Prostate gland (tissue), 2 donors: ENCODE data around the gene PPIG. TPM values are rescaled to one million over a fixed set of nuclear protein-coding genes. Genes with fewer than 3 reads are reported as not detected.
"Not testable (repeated sequence)": the region's sequence is repeated elsewhere in the genome, so short reads cannot be mapped to it uniquely, and the experiment has no call there.

Experiments used
- DNase-seq: peaks from one replicate; pipeline ENCODE4 v3.0.0-alpha.2; 2019; ENCODE audit warnings: low spot score
- H3K27ac ChIP-seq, 2 donors: fragments of 200-600 bp; sonication (generic); 2 replicates each; pipeline ENCODE4 v1.5.1; 2017 to 2019
- H3K27me3 ChIP-seq: fragments of 200-600 bp; sonication (generic); replicated peaks from 2 replicates; pipeline ENCODE4 v1.5.1; 2019; ENCODE audit not compliant: insufficient read depth
- H3K36me3 ChIP-seq, 2 donors: fragments of 200-600 bp; sonication (generic); 1 replicate in 1 of 2; 2 replicates in 1 of 2; pipeline versions ENCODE4 v1.5.1 to v1.8.1; 2017 to 2019
- H3K4me1 ChIP-seq: fragments of 200-600 bp; sonication (generic); replicated peaks from 2 replicates; pipeline ENCODE4 v1.5.1; 2019
- H3K4me3 ChIP-seq, 2 donors: fragments of 200-600 bp; sonication (generic); 2 replicates each; pipeline ENCODE4 v1.5.1; 2017 to 2019
- H3K9me3 ChIP-seq: fragments of 200-600 bp; sonication (generic); 2 replicates; pipeline ENCODE4 v1.5.1; 2017
- CTCF ChIP-seq, 4 experiments: fragments of 200-600 bp in 2 of 4; fragments of 450-650 bp in 2 of 4; sonication (generic) in 2 of 4; IDR thresholded peaks; 1 replicate in 3 of 4; 2 replicates in 1 of 4; pipeline ENCODE4 v1.5.1; 2016 to 2019; ENCODE audit warnings: antibody characterized with exemption in 4 of 4, mild to moderate bottlenecking in 2 of 4, moderate library complexity in 2 of 4
- POLR2A ChIP-seq: fragments of 450-650 bp; IDR thresholded peaks from one replicate; pipeline ENCODE4 v1.6.1; 2016; ENCODE audit warnings: antibody characterized with exemption, mild to moderate bottlenecking
- POLR2AphosphoS5 ChIP-seq: sonication (generic); formaldehyde crosslinking; IDR thresholded peaks from one replicate; pipeline ENCODE4 v1.6.1; 2017; ENCODE audit warnings: antibody characterized with exemption
- WGBS: methylation state at CpG from one replicate; pipeline ENCODE4 v1.1.5; 2018; 5-methylcytosine and 5-hydroxymethylcytosine counted together
- intact Hi-C: fragments of 100-400 bp; cut with DNase I; formaldehyde crosslinking; loops from one replicate; pipeline ENCODE4 v1.14.2; 2022
- total RNA-seq, 2 donors: library from RNA; depleted of rRNA; stranded (reverse); fragments of >200 nt; gene quantifications; one replicate each; pipeline ENCODE4 v1.1.0, GENCODE V29; 2016

Gene PPIG
- total RNA-seq, 2 donors from 2014 or later: 30.9 to 38.0 TPM

GRCh38 chr2:169562519-169562918 is 21.6 kb upstream of the PPIG start:
- H3K4me3 ChIP-seq: no peak overlapping the region
- no peaks in the 10 kb centered on the region for H3K9me3 ChIP-seq
- intact Hi-C loops: no loop called here
- H3K27ac ChIP-seq: no peak overlapping the region
- WGBS: 79% methylated on average over 2 of the region's 2 CpGs
- H3K27me3 ChIP-seq: no peaks in the 10 kb centered on the region
- no peaks in the 10 kb centered on the region for H3K4me1 ChIP-seq
- TF ChIP-seq POLR2A: no peak
- TF ChIP-seq CTCF (IDR thresholded peaks at IDR 0.05): no peak
- no peak for DNase-seq
- no peaks in the 10 kb centered on the region for H3K36me3 ChIP-seq

GRCh38 chr2:169565686-169566085 is 18.5 kb upstream of the PPIG start:
- no peak for TF ChIP-seq POLR2AphosphoS5
- no peak for TF ChIP-seq POLR2A
- no peak for TF ChIP-seq CTCF (IDR thresholded peaks at IDR 0.05)
- intact Hi-C loops: no loop called here
- DNase-seq: no peak

GRCh38 chr2:169569948-169570347 is 14.2 kb upstream of the PPIG start:
- intact Hi-C loops: no loop called here
- H3K36me3 ChIP-seq: no peaks in the 10 kb centered on the region
- no peaks in the 10 kb centered on the region for H3K4me1 ChIP-seq
- DNase-seq: no peak
- TF ChIP-seq CTCF (IDR thresholded peaks at IDR 0.05): no peak
- no peak for TF ChIP-seq POLR2AphosphoS5
- TF ChIP-seq POLR2A: no peak
- H3K4me3 ChIP-seq: no peak overlapping the region
- no peaks in the 10 kb centered on the region for H3K9me3 ChIP-seq
- H3K27me3 ChIP-seq: no peaks in the 10 kb centered on the region
- no peak overlapping the region for H3K27ac ChIP-seq
- WGBS: 84% methylated on average over 2 of the region's 2 CpGs

More at GRCh38 chr2:169565686-169566085, 18.5 kb upstream of the PPIG start:
- Histone ChIP-seq H3K4me3 (no peak overlapping the region), H3K36me3 (no peaks in the 10 kb centered on the region), H3K27ac (no peak overlapping the region), H3K27me3 (no peaks in the 10 kb centered on the region), H3K9me3 (no peaks in the 10 kb centered on the region), H3K4me1 (no peaks in the 10 kb centered on the region)
- 41% methylated on average over 1 of the region's 1 CpG for WGBS

- H3K9me3 ChIP-seq, H3K27me3 ChIP-seq, H3K27ac ChIP-seq, H3K36me3 ChIP-seq, H3K4me1 ChIP-seq, intact Hi-C loops, DNase-seq, H3K4me3 ChIP-seq: not testable (repeated sequence)
- 94% methylated on average over 4 of the region's 4 CpGs for WGBS
Observed at GRCh38 chr2:169570752-169571151, 13.4 kb upstream of the PPIG start.

GRCh38 chr2:169571571-169571970 is 12.6 kb upstream of the PPIG start:
- H3K9me3 ChIP-seq: no peaks in the 10 kb centered on the region
- no peaks in the 10 kb centered on the region for H3K4me1 ChIP-seq
- TF ChIP-seq POLR2A (no peak), POLR2AphosphoS5 (no peak), CTCF (IDR thresholded peaks at IDR 0.05) (no peak)
- H3K27me3 ChIP-seq: no peaks in the 10 kb centered on the region
- 97% methylated on average over 3 of the region's 3 CpGs for WGBS
- no peaks in the 10 kb centered on the region for H3K36me3 ChIP-seq
- DNase-seq: no peak
- intact Hi-C loops: no loop called here
- no peak overlapping the region for H3K4me3 ChIP-seq
- no peak overlapping the region for H3K27ac ChIP-seq
